Lung (tissue), 12 donors: Measurements from ENCODE around the gene CD248. TPM values are rescaled to one million over a fixed set of nuclear protein-coding genes. Genes with fewer than 3 reads are reported as not detected.

Source experiments
- ATAC-seq: fragments of 200-7000 bp; cut with Tn5 transposase; one replicate; pipeline ENCODE4 v1.9.1; 2020; ENCODE audit warnings: moderate number of reproducible peaks; ENCODE audit not compliant: insufficient read depth, low FRiP score
- DNase-seq, 3 donors: peaks; one replicate each; pipeline ENCODE4 v3.0.0-alpha.2; 2013 to 2017
- H3K27ac ChIP-seq, 2 donors: one replicate each; pipeline ENCODE4 v1.5.1; 2013; ENCODE audit warnings: mild to moderate bottlenecking in 2 of 2, moderate library complexity in 2 of 2, control low read depth in 1 of 2, inconsistent platforms in 1 of 2, low read depth in 1 of 2, low read length in 1 of 2
- H3K27me3 ChIP-seq, 3 donors: one replicate each; pipeline ENCODE4 v1.5.1; 2013; ENCODE audit warnings: low read length in 2 of 3; ENCODE audit not compliant: control insufficient read depth in 3 of 3, insufficient read depth in 3 of 3
- H3K36me3 ChIP-seq, 4 donors: one replicate each; pipeline ENCODE4 v1.5.1; 2013; ENCODE audit warnings: low read length in 4 of 4, mild to moderate bottlenecking in 1 of 4, moderate library complexity in 1 of 4; ENCODE audit not compliant: control insufficient read depth in 4 of 4, insufficient read depth in 4 of 4
- H3K4me1 ChIP-seq, 5 donors: one replicate each; pipeline ENCODE4 v1.5.1; 2013; ENCODE audit warnings: low read length in 5 of 5, mild to moderate bottlenecking in 2 of 5, moderate library complexity in 1 of 5; ENCODE audit not compliant: control insufficient read depth in 5 of 5, insufficient read depth in 5 of 5
- H3K4me3 ChIP-seq: one replicate; pipeline ENCODE4 v1.5.1; 2013; ENCODE audit warnings: mild to moderate bottlenecking, control low read depth, moderate library complexity
- H3K9ac ChIP-seq, 2 donors: one replicate each; pipeline ENCODE4 v1.5.1; 2013; ENCODE audit warnings: low read length in 2 of 2, control low read depth in 1 of 2; ENCODE audit not compliant: insufficient read depth in 1 of 2
- H3K9me3 ChIP-seq, 4 donors: one replicate each; pipeline ENCODE4 v1.5.1; 2013; ENCODE audit warnings: low read length in 3 of 4, mild to moderate bottlenecking in 1 of 4, moderate library complexity in 1 of 4; ENCODE audit not compliant: control insufficient read depth in 4 of 4, insufficient read depth in 3 of 4
- WGBS, 2 donors: extraction: QIAGEN DNeasy Blood & Tissue Kit; methylation state at CpG; one replicate each; pipeline ENCODE4 v1.1.7; 2013; 5-methylcytosine and 5-hydroxymethylcytosine counted together
- polyA plus RNA-seq, 2 donors: library from polyadenylated mRNA; stranded (reverse); fragments of 200-250 nt; gene quantifications; one replicate each; pipeline ENCODE4 v1.2.1, GENCODE V29; 2013
- total RNA-seq, 2 donors: library from RNA; depleted of rRNA in 1 of 2; stranded (reverse); fragments of >200 nt in 1 of 2; gene quantifications; one replicate each; pipeline ENCODE4 v1.2.1, GENCODE V29; 2014 to 2021
- TF ChIP-seq, protein P1 (sequence below): IDR thresholded peaks from 2 replicates; pipeline ENCODE4 v1.5.1; 2012; ENCODE audit warnings: mild to moderate bottlenecking; ENCODE audit errors: control extremely low read depth, extremely low read depth
- donor health status: control.
- donor health status: control.
- donor health status: Bipolar disorder and iron deficiency.
- donor health status: healthy.
- donor health status: DM: yes; HTN: yes; CAD: no.

CD248 gene
- total and polyA plus RNA-seq, 4 donors = 9.2 to 53.5 (median 23.0) TPM

DNA sequence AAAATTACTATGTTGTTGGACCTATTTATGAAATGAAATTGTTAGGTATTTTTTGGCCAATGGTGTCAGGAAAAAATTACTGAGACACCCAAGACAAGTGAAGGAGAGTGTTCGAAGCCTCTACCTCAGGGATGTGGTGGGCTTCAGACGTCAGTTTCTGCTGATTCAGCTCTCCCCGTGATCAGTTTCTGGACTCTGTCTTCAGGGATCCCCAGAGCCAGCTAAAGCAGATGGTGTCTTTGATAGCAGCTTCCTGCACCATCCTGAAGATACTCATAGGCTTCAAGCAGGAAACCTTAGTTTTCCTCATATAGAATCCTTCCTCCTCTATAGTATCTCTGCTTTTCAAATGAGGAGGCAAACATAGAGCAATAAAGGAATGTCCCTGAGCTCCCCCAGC, 7.4 kb downstream of the CD248 start:
- ATAC-seq (no peak), DNase-seq (no peak)
- Histone ChIP-seq H3K36me3 (no peaks in the 10 kb centered on the region), H3K4me1 (peaks cover 0 to 12% (median 0%) of the 10 kb centered on the region in 5 donors), H3K27ac (no peak overlapping the region), H3K9me3 (no peaks in the 10 kb centered on the region), H3K4me3 (no peak overlapping the region), H3K9ac (no peak overlapping the region), H3K27me3 (peaks cover 0 to 3% (median 0%) of the 10 kb centered on the region in 3 donors)
- TF ChIP-seq, protein P1, sequence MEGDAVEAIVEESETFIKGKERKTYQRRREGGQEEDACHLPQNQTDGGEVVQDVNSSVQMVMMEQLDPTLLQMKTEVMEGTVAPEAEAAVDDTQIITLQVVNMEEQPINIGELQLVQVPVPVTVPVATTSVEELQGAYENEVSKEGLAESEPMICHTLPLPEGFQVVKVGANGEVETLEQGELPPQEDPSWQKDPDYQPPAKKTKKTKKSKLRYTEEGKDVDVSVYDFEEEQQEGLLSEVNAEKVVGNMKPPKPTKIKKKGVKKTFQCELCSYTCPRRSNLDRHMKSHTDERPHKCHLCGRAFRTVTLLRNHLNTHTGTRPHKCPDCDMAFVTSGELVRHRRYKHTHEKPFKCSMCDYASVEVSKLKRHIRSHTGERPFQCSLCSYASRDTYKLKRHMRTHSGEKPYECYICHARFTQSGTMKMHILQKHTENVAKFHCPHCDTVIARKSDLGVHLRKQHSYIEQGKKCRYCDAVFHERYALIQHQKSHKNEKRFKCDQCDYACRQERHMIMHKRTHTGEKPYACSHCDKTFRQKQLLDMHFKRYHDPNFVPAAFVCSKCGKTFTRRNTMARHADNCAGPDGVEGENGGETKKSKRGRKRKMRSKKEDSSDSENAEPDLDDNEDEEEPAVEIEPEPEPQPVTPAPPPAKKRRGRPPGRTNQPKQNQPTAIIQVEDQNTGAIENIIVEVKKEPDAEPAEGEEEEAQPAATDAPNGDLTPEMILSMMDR = no peak
- 50 to 51% methylated on average over 3 of the region's 3 CpGs for WGBS, 2 donors

DNA sequence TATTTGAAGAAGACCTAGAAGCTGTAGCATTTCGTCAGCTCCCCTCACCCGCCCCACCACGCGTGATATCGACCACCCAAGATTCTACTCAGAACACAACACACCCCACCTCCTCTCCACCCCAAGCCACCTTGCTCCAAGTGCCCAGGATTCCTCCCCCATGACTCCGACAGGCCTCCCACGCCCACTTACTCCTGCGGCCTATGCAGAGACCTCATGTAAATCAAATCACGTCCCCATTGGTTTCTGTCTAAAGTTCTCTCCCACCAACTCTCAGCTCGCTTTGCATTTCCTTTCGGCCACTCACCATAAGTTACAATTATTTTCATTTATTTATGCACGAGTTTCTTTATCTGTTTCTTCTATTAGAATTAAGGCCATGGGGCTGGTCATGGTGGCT, 14.2 kb downstream of the CD248 start:
- no peaks in the 10 kb centered on the region for H3K4me1 ChIP-seq
- no peaks in the 10 kb centered on the region for H3K9me3 ChIP-seq
- H3K27ac ChIP-seq = no peak overlapping the region
- H3K9ac ChIP-seq = no peak overlapping the region
- peaks cover 0 to 3% (median 0%) of the 10 kb centered on the region in 3 donors for H3K27me3 ChIP-seq
- no peak overlapping the region for H3K4me3 ChIP-seq
- H3K36me3 ChIP-seq = no peaks in the 10 kb centered on the region
- TF ChIP-seq, protein P1 = no peak
- DNase-seq = no peak
- no peak for ATAC-seq
- 88 to 91% methylated on average over 12 of the region's 12 CpGs for WGBS, 2 donors

DNA sequence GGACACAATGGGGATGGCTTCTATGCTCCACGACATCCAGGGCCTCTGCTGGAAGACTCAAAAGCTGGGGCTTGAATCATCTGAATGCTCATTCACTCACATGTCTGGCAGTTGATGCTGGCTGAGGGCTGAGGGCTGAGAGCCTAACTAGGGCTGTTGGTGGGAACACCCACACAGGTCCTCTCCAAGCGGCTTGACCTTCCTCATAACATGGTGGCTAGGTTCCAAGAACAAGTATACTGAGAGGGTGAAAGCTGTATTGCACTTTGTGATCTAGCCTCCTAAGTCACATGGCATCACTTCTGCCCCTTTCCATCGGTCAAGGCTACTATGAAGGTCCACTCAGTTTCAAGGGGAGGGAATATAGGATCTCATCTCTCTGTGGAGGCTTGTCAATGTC, 17.7 kb downstream of the CD248 start:
- no peak for ATAC-seq
- Histone ChIP-seq H3K4me3 (no peak overlapping the region), H3K4me1 (no peaks in the 10 kb centered on the region), H3K27ac (no peak overlapping the region), H3K9ac (no peak overlapping the region), H3K36me3 (no peaks in the 10 kb centered on the region), H3K27me3 (peaks cover 0 to 6% (median 0%) of the 10 kb centered on the region in 3 donors), H3K9me3 (no peaks in the 10 kb centered on the region)
- TF ChIP-seq, protein P1 = no peak
- DNase-seq = no peak
- 62 to 75% methylated on average over 3 of the region's 3 CpGs for WGBS, 2 donors

DNA sequence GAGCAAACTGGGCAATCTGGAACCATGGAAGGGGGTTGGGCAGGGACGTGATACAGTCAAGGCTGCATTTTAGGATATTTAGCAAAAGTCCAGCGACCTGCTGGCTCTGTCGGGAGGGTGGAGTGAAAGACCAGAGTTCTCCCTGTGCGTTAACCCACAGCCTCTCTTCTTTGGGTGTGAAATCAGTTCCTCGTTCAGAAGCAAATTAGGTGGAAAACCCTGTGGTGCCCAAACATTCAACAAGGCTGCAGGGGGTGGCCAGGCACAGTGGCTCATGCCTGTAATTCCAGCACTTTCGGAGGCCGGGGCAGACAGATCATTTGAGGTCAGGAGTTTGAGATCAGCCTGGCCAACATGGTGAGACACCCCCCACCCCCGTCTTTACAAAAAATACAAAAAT, 19.2 kb downstream of the CD248 start:
- Histone ChIP-seq H3K9me3 (no peaks in the 10 kb centered on the region), H3K4me3 (no peak overlapping the region), H3K36me3 (no peaks in the 10 kb centered on the region), H3K27me3 (peaks cover 0 to 19% (median 15%) of the 10 kb centered on the region in 3 donors), H3K27ac (no peak overlapping the region), H3K4me1 (no peaks in the 10 kb centered on the region), H3K9ac (no peak overlapping the region)
- ATAC-seq (no peak), DNase-seq (no peak)
- TF ChIP-seq, protein P1 = no peak
- 51 to 57% methylated on average over 8 of the region's 8 CpGs for WGBS, 2 donors
